Measurements from ENCODE around the gene SORCS1. TPM values are rescaled to one million over a fixed set of nuclear protein-coding genes. Genes with fewer than 3 reads are reported as not detected.

The SORCS1 gene
- total RNA-seq, 2 donors from 2014 or later, result not detected

DNA sequence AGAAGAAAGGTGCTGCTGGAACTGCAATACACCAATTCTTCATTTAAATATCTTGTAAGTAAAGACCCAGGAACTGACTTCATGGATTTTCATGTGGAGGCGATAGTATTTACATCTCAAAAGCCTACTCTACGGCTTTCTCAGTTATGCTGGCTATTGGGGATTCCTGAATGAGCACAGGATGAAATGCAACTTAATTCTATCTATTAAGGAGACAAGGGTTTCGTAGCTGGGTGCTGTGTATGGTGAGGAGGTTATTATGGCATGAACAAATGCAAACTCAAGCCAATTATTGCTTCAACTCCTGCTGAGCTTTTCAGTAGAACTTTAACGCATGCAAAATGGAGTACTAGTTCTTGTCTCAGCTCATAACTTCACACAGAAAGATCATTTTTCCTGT is 251.2 kb downstream of the SORCS1 start:
- no peak for ATAC-seq
- Mint-ChIP-seq H3K9me3 (peaks cover 0 to 17% of the 10 kb centered on the region in 2 donors), H3K36me3 (no peaks in the 10 kb centered on the region), H3K27ac (no peak overlapping the region)
- no peak for DNase-seq (ENCODE audit: low spot score in 2 of 2)

DNA sequence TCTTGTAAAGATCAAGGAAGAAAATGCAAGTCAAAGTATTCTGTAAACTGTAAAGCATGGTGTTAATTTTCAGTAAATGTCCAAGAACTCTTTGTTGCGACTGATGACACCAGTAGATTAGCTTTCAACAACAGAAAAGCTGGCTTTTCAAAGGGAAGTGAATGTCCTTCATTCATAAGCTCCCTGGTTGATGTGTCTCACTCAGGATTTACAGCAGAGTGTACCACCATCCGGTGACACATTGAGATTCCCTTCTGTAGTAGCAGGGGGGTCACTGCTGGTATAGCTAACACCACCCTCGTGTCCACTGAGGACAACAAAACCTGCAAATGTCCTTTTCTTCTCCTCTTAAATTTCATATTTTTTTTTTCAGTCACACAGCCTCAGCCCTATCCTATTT is 253.4 kb downstream of the SORCS1 start:
- H3K36me3 Mint-ChIP-seq, result no peaks in the 10 kb centered on the region
- ATAC-seq (no peak), DNase-seq (ENCODE audit: low spot score in 2 of 2) (no peak)
- no peak overlapping the region for H3K27ac Mint-ChIP-seq
- peaks cover 0 to 22% of the 10 kb centered on the region in 2 donors for H3K9me3 Mint-ChIP-seq

DNA sequence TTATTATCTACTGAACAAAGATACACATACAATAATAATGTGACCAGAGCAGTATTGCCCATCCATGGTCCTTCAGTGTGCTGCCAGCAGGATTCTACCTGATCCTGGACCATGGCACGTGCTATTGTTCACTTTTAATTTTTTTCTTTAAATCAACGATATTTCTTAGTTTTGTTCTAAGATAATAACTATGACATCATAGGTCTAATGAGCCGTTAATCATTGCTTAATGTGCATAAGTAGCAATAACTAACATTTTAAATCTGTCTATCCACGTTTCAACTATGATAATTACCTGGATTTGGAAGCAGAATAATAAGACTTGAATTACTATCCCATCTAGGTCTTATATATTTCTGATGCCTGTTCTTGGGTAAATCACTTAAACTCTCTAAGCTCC is 253.8 kb downstream of the SORCS1 start:
- H3K36me3 Mint-ChIP-seq, result no peaks in the 10 kb centered on the region
- no peak overlapping the region for H3K27ac Mint-ChIP-seq
- DNase-seq (ENCODE audit: low spot score in 2 of 2) (no peak), ATAC-seq (no peak)
- H3K9me3 Mint-ChIP-seq, result peaks cover 0 to 25% of the 10 kb centered on the region in 2 donors

DNA sequence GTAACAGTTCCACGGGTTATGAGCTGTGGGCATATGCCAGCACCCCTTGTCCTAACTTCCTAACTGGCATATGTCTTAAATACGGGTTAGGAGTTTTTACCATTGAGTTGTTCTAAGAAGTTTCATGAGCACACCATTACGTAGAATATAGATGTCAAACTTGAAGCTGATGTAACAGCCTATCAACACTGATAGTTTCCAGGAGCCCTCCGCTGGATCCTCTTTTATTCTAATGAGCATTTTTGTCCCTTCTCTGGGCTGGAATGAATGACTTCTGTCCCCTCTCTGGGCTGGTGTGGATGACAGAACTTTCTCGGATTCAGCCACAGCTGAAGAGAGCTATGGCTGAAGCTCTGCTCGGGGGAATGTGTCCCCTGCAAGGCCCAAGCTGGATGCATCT is 256.3 kb downstream of the SORCS1 start:
- no peak for ATAC-seq
- Mint-ChIP-seq H3K27ac (no peak overlapping the region), H3K36me3 (no peaks in the 10 kb centered on the region), H3K9me3 (peaks cover 0 to 18% of the 10 kb centered on the region in 2 donors)
- DNase-seq (ENCODE audit: low spot score in 2 of 2), result no peak

DNA sequence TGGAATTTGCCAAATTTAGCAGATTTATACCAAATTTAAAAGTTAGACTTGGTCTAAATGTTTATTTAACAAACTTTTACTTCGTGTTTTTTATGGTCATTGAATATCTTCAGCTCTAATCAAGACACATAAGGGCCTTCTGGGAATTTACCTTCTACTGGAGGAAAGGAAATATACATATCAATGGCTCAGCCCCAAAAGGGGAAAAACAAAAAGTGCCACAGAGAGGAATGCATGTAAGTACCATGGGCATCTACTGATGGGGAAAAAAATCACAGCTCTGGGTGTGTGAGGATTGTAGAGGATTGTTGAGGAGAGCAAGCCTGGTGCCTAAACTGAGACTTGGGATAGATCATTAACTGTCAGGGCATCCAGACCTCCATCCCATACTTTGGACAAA is 260.3 kb downstream of the SORCS1 start:
- peaks cover 7 to 15% of the 10 kb centered on the region in 2 donors for H3K9me3 Mint-ChIP-seq
- no peak for DNase-seq (ENCODE audit: low spot score in 2 of 2)
- H3K27ac Mint-ChIP-seq, result no peak overlapping the region
- ATAC-seq, result no peak
- H3K36me3 Mint-ChIP-seq, result no peaks in the 10 kb centered on the region

DNA sequence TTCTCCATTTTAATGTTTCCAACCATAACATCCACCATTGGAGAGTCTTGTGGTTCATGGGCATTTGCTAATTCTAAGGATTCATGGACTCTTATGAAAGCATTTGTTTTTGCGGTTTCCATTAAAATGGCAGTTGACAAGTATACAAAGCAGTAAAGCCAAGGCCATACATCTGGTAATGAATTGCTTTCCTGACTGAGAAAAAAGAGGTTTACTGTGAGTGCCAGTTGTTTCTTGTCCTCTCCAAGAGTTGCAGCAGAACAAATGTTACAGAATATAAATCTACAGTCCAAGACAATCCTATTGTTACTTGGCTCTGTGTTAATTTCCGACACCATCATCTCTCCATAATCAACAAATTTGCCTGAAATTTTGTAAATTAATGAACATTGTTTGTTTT is 261.3 kb downstream of the SORCS1 start:
- ATAC-seq, result no peak
- no peaks in the 10 kb centered on the region for H3K36me3 Mint-ChIP-seq
- peaks cover 9 to 13% of the 10 kb centered on the region in 2 donors for H3K9me3 Mint-ChIP-seq
- no peak overlapping the region for H3K27ac Mint-ChIP-seq
- no peak for DNase-seq (ENCODE audit: low spot score in 2 of 2)

DNA sequence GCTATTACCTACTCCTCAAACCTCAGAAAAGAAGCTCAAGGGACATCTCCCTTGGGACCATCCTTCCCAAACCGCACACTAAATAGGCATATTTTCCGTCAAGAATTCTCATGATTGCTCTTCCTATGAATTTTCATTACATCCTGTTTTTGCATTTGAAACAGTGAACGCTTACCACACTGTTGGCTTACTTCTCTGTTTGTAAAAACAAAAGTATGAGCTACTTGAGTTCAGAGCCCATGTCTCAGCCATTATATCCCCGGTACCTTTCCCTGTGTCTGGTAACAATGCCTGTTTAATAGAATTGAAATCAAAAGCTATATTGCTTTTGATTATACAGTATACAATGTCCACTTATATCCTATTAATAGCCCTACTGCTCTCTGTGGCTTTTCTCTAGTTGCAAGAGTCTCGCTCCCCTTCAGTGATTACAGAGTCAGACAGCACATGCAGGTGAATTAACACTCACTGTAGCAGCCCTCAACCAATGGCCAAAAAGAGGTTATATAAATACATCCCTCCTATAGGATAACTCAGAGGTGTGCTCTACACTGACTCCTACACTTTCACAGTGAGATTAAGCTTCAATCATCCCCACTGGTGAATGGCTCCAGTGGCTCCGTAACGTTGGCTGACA is 264.4 kb downstream of the SORCS1 start:
- H3K36me3 Mint-ChIP-seq, result no peaks in the 10 kb centered on the region
- DNase-seq (ENCODE audit: low spot score in 2 of 2) (no peak), ATAC-seq (no peak)
- H3K27ac Mint-ChIP-seq, result no peak overlapping the region
- peaks cover 5 to 11% of the 10 kb centered on the region in 2 donors for H3K9me3 Mint-ChIP-seq

DNA sequence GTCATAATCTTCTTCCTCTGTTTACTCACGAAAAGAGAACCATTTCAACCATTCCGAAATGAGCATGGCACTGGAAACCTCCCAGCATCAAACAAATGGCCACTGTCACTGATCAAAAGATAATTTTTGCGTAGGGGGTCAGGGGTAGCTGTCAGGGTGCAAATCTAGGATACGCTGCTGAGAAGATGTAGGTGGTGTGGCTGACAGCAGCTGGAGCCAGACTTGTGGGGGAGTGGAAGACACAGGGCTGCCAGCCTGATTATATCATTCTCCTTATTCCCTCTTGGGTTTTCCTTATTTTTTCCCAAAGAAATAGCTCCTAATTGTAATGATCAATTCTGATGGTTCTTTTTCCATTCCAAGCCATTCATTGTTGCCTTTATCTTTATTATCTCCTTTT is 266.1 kb downstream of the SORCS1 start:
- no peak for ATAC-seq
- no peak for DNase-seq (ENCODE audit: low spot score in 2 of 2)
- Mint-ChIP-seq H3K36me3 (no peaks in the 10 kb centered on the region), H3K27ac (no peak overlapping the region), H3K9me3 (peaks cover 5 to 11% of the 10 kb centered on the region in 2 donors)

DNA sequence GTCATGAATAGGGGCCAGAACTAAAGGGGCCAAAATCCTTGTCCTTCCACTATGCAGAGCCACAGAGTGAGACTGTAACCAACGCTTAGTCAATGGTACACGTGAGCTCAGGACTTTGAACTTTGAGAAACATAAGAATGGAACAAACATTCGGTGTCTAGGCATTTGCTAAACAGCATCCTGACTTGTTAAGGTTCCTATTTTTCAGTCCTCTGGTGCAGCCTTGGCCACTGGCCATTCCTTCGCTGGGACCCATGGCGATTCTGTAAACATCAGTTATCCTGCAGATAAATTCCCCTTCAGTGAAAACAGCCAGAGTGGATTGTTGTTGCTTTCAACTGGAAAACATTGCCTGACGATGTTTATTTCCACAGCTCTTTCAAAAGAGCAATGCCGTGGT is 266.8 kb downstream of the SORCS1 start:
- no peak overlapping the region for H3K27ac Mint-ChIP-seq

DNA sequence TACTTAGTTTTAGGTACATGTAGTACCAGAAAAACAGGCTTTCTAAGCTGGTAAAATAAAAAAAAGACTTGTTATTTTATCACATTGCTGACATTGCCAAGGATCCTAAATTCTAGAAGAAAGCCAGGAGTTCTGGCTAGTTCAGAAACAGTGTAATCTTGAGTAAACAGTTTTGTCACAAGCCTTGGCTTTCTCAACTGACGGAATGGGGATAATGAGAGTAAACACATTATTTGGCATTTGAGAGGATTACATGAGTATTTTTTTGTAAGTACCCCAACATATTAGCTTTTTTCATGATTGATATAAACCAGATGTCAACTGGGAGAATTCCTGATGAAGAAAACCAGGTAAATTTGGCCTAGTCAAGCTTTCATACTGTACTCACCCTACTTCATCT is 269.8 kb downstream of the SORCS1 start:
- H3K27ac Mint-ChIP-seq, result no peak overlapping the region
- DNase-seq (ENCODE audit: low spot score in 2 of 2) (no peak), ATAC-seq (no peak)
- H3K9me3 Mint-ChIP-seq, result peaks cover 13% of the 10 kb centered on the region in 2 donors
- H3K36me3 Mint-ChIP-seq, result no peaks in the 10 kb centered on the region

More for the DNA sequence above, 266.8 kb downstream of the SORCS1 start:
- H3K9me3 Mint-ChIP-seq, result peaks cover 5 to 11% of the 10 kb centered on the region in 2 donors
- DNase-seq (ENCODE audit: low spot score in 2 of 2), result no peak
- no peak for ATAC-seq
- no peaks in the 10 kb centered on the region for H3K36me3 Mint-ChIP-seq

DNA sequence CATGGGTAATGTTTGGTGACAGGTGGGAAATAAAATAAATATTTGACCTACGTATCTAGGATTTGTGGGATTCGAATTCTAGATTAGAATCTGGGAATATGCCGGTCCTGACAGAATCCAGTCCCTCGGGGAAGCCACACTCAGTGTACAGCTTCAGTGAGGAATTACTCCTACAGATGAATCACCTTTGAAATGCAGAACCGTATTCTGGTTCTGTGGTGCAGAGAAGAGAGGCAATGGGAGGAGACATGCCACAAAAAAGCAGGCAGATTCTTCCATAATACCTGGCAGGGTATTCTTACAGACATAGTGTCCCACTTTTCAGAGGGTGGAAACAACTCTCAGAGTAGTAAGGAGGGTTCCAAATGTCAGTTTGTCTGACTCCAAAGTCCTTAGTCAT is 286.9 kb downstream of the SORCS1 start:
- Mint-ChIP-seq H3K36me3 (peaks cover 0 to 3% of the 10 kb centered on the region in 2 donors), H3K27ac (no peak overlapping the region), H3K9me3 (peaks cover 7 to 12% of the 10 kb centered on the region in 2 donors)
- DNase-seq (ENCODE audit: low spot score in 2 of 2) (no peak), ATAC-seq (no peak)

DNA sequence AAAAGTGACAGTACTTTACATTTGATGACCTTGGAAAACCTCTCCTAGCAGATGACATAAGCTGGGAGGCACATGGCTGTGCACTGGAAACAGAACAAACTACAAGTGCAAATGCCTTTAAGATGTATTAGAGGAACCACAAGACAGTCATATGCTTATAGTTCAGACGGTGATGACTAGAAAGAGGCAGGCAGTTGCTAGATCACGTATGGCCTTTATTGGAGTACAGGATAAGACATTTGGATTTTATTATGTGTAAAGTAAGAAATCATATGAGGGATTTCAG is 290.0 kb downstream of the SORCS1 start:
- Mint-ChIP-seq H3K36me3 (no peaks in the 10 kb centered on the region), H3K9me3 (peaks cover 13 to 19% of the 10 kb centered on the region in 2 donors), H3K27ac (no peak overlapping the region)
- no peak for ATAC-seq
- DNase-seq (ENCODE audit: low spot score in 2 of 2), result no peak

DNA sequence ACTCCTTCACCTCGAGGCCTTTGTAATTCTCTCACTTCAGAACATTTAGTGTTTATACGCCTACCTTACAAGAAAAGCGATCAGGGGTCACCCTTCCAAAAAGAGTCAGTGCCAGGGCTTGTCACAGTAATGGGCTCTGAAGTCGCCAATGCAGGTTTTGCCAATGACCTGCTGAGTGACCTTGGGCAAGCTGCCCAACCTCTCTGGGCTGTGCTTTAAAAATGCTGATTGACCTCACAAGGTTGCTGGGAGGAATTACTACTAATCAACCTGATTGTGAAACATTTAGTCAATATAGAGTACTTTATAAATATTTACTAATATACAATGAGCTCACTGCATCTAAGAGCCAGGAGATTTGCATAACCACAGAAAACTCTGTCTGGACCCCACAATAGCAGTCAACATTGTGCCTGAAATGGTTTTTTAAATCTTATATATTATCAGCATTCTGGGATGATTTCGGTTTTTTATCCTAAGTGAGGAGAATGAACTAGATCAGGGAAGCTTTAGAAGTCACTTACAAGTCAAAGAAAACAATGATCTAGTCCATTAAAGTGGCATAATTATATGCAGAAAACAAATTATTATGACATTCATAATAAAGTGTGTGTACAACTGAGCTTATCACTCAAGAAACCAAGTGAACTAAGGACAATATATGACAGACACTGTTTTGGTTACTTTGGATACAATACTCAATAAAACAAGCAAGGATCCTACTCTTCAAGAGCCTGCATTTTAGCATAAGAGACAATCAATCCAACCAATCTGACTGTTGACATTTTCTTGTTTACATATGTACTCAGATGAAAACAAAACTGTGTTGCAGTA is 290.5 kb downstream of the SORCS1 start:
- DNase-seq (ENCODE audit: low spot score in 2 of 2), result no peak
- H3K9me3 Mint-ChIP-seq, result peaks cover 13 to 17% of the 10 kb centered on the region in 2 donors
- H3K27ac Mint-ChIP-seq, result no peak overlapping the region
- H3K36me3 Mint-ChIP-seq, result no peaks in the 10 kb centered on the region
- ATAC-seq, result no peak

DNA sequence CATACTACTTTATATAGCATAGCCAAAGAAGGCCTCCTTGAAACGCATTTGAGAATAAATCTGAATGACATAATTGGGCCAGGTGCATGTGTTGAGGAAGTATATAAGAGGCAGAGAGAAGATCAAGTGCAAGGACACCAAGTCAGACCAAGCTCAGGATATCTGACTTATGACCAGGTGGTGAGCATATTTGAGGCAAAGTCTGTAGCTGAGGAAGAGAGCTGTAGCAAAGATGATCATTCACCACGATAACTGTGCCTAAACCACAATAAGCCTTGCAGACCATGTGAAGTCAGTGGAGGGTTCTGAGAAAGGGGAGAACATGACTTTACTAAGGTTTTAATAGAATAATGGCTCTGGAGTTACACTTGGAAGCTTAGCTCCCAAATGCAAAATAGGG is 292.3 kb downstream of the SORCS1 start:
- Mint-ChIP-seq H3K9me3 (peaks cover 18 to 24% of the 10 kb centered on the region in 2 donors), H3K36me3 (no peaks in the 10 kb centered on the region), H3K27ac (no peak overlapping the region)
- DNase-seq (ENCODE audit: low spot score in 2 of 2), result no peak
- ATAC-seq, result no peak

DNA sequence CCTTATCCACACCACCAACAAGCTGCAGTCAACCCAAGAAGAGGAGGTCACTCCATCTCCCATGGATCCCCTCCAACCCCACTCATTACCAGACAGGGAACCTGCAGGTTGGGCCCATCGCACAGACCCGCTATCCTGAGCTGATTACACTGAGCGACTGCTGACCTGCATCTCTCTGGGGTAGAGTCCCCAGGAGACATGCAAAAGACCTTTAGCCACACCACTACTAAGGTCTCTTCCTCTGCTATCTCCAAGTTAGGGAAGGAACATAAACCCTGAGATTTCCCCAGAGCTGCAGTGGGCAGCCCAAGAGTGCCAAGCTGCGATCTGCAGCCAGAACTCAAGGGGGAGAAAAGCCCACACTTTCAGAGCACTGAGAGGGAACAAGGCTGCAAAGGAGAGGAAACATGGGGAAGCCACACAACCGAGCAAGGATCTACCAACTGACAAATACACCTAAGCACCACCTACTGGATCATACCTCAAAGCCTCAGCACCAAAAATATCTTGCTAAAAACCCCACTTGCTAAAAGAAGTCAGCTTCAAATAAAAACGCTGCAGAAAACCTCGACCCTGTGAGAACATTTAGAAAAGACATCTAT is 298.2 kb downstream of the SORCS1 start:
- H3K36me3 Mint-ChIP-seq, result no peaks in the 10 kb centered on the region

DNA sequence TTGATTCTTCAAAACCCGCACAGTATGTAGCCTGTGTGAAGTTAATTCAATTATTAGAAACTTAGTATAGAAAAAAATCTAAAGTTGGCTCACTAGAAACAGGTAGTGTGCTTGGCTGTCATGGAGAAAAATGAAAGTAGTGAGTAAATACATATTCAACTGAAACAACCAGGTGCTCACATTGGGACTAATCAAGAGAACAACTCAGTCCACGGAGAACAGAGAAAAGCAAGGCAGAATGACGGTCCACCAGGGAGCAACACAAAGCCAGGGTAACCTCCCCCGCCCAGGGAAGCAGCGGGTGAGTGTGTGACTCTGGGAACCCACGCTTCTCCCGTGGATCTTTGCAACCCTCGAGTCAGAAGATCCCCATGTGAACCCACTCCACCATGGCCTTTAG is 300.5 kb downstream of the SORCS1 start:
- no peak for ATAC-seq
- no peak overlapping the region for H3K27ac Mint-ChIP-seq
- H3K9me3 Mint-ChIP-seq, result peaks cover 13 to 19% of the 10 kb centered on the region in 2 donors
- no peaks in the 10 kb centered on the region for H3K36me3 Mint-ChIP-seq
- DNase-seq (ENCODE audit: low spot score in 2 of 2), result no peak

More for the DNA sequence above, 298.2 kb downstream of the SORCS1 start:
- Mint-ChIP-seq H3K27ac (no peak overlapping the region), H3K9me3 (peaks cover 15 to 21% of the 10 kb centered on the region in 2 donors)
- DNase-seq (ENCODE audit: low spot score in 2 of 2) (no peak), ATAC-seq (no peak)

DNA sequence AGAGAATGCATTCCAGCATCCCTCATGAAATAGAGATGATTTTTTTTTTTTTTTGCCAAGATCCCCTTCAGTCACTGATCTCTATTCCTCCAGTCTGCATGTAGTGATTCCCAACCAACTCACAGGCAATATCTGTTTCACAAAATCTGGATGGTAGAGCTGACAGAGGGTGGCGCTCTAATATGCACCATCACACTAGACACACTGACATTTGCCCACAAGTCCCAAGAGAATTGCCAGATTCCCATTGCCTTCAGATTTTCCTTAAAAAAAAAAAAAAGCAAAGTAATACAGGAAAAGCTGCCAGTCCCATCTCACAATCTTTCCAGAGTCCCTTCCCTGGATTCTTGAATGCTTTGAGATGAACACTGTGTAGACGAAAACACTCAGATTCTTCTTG is 301.0 kb downstream of the SORCS1 start:
- DNase-seq (ENCODE audit: low spot score in 2 of 2) (no peak), ATAC-seq (no peak)
- no peaks in the 10 kb centered on the region for H3K36me3 Mint-ChIP-seq
- H3K9me3 Mint-ChIP-seq, result peaks cover 8 to 17% of the 10 kb centered on the region in 2 donors
- H3K27ac Mint-ChIP-seq, result no peak overlapping the region

All from activated naive CD4-positive, alpha-beta T cell treated with anti-CD3 and anti-CD28 coated beads, Interleukin-2, amount 50 U/mL, for 72 hours (primary cell).